NCI-H1930 (cell line): ENCODE results near the gene RELT.
"Not testable (repeated sequence)": the region's sequence is repeated elsewhere in the genome, so short reads cannot be mapped to it uniquely, and the experiment has no call there.

Experiments
- DNase-seq, 2 experiments: peaks; one replicate each; lab custom pipeline; 2025; lab: John Stamatoyannopoulos, UW

RELT gene

DNA sequence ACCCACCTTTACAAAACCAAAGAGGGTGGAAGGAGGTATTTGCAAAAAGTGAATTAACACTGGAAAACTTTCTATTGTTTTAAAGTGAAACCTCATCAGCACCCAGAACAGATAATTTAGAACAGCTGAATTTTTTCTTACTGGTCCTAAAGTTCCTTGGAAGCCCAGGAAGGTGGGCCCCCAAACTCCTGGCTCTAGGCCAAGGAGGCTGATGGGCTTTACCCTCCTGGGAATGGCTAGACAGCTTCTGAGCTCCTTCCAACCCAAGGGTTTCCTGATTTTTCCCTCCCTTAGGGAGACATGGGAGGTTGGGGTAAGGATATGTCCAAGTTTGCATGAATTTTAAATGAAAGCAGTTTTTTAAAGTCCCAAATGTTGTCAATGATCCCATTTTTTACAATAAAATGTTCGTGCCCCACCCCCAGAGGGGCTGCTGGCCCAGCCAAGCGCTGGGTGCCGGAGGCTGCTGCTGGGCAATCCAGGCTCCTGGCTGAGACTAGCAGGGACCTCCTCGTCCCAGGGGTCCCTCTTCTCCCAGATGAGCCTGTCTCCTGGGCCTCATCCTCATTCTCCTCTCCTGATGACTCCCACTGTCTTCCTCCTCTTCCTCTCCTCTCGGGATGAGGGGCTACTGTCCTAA, 28.4 kb downstream of the RELT start:
- no peak for DNase-seq

- no peak for DNase-seq
These were observed 28.9 kb downstream of the RELT start for GRCh38 chr11:73405146-73405510.

GRCh38 chr11:73406131-73406530, 29.9 kb downstream of the RELT start:
- no peak for DNase-seq

DNA sequence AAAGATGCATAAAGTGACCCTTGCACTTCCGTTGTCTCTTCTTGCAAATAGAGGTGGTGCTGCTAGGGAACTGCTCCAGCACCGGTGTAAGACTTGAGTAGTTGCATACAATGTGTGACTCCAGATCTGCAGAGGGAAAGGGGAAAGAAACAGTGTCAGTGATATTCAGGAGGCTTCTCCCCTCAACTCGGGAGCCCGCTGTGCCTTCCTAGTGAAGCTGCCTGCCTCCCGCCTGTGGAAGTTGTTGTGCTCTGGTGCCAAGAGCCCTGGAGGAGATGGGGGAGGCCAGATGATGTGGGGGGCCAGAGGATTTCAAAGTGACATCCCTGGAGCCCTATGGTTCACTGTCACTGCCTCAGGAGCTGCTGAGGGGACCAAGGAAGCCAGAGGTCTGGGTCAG, 30.4 kb downstream of the RELT start:
- DNase-seq: no peak

DNA sequence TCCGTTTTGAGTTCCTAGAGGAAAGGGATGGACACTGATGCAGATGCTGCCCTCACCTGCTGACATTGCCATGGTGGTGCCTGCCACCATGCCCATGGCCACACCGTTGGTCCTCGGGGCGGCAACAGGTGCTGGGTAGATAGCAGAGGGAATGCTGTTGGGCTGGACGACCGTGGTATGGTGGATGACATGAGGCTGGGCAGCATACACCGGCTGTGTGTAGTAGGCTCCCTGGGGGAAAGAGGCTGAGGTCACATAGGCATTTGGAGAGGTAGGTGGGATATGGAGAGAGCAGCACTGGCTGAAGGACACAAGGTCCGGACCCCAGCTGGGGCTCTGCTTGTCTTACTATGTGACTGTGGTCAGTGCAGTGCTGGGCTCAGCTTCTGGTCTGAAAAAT, 33.2 kb downstream of the RELT start:
- DNase-seq: no peak

DNA sequence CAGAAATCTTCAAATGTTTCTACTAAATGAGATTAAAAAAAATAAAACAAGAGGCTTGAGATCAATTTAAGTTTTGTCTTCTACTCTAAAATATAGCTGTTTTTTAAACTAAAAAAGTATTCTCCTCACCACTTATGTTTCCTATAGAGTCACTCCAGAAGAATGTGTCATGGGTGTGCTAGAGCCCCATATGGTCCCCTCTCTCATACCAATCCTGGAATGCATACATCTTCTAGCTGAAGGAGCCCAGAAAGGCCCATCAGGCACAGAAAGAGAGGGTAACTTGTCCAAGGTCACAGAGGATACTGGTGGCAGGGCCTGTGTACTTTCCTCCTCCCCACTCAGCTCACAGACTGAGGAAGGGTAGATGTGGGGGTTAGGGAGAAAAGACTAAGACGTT, 34.4 kb downstream of the RELT start:
- DNase-seq: no peak

DNA sequence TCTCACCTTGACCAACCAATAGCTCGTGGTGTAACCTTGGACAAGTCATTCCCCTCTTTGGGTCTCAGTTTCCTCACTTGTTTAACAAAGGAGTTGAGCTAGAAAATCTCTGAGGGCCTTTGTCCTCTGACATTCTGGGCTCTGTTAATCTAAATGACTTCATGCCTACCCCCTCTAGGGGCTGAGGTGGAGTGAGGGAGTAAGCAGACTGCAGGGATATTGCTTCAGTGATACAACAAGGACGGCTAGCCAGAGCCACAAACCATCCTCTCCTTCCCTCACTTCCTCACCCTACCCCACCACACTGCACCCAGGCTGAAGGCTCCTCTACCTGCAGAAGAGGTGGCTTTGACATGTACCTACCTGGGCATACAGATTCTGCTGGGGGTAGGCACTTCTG, 34.8 kb downstream of the RELT start:
- no peak for DNase-seq

- no peak for DNase-seq
These were observed 36.1 kb downstream of the RELT start for GRCh38 chr11:73412308-73412707.

DNA sequence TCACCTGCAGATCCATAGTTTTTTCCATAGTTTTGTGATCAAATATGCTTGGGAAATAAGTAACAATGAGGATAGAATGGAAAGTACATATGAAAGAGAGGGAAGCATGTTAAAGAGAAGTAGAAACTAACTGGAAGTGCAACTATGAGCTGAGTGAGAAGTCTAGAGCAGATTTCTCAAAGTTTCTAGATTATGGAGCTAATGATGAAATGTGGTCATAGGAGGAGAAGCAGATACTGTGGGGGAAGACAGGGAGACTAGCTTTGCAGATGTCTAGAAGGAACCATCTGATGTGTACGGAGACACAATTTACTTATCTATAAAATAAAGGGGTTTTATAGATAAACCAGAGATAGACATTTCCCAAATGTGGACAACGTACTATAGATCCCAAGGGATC, 37.1 kb downstream of the RELT start:
- no peak for DNase-seq

- DNase-seq: no peak
These were observed 38.9 kb downstream of the RELT start for GRCh38 chr11:73414977-73415651.

GRCh38 chr11:73415854-73416615, 39.8 kb downstream of the RELT start:
- DNase-seq: no peak

DNA sequence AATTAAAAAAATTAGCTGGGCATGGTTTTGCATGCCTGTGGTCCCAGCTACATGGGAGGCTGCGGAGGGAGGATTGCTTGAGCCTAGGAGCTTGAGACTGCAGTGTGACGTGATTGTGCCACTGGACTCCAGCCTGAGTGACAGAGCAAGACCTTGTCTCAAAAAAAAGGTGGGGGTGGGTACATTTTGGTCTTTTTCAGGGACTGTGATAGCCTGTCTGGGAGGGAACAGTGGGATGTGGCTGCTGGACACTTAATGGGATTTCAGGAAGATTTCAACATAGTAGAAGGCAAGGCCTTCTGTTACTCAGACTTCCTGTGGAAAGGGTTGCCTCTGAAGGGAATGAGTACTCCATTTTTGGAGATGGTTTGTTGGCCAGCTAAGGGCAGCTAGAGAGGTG, 40.6 kb downstream of the RELT start:
- no peak for DNase-seq

GRCh38 chr11:73420136-73420535, 43.9 kb downstream of the RELT start:
- DNase-seq: no peak

DNA sequence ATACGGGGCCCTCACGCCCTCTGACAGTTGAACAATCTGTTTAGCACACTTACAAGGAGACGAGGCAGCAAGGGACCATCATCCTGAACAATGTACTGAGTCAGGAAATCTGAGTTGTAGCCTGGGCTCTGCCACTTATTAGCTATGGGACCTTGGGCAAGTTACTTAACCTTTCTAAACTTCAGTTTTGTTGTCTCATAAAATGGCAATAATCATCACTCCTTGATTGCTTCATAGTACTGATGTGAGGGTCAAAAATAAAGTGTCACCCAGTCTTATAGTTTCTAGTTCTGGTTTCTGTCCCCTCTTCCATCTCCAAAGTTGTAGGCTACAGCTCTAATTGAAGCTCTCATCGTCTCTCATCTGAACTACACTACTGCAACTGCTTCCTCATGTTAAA, 46.7 kb downstream of the RELT start:
- no peak for DNase-seq

DNA sequence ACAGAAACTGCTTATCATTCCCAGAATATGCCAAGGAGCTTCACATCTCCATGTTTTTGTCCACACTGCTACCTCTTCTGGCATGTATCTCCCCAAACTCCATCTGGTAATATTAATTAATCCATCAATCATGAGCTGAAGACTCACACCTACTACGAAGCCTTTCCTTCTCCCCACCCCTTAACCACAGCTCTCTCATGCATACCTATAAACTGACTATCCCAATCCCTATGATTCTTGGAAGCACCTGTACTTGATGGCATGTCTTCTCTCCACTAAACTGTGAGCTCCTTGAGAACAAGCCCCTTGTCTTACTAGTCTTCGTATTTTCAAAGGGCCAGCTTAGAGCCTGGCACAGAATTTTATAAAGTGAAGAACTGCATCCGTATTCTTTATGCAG, 47.3 kb downstream of the RELT start:
- DNase-seq: no peak

DNA sequence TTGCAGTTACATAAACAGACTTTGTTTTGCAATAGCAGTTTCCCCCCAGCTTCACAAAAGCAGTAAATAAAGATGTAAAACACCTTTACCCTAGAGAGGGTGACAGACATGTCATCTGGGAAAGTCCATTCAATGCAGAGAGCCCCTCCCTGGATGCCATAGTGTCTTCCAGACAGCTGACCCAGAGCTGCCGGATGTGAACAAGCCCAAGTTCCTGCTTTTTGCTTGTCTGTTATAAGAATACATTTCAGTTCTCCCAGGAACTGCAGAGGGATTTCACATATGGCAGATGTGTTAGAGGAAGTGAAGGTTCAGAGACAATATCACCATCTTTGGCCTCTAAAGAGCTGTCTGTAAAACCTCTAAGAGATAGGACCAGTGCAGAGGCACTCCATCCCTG, 48.9 kb downstream of the RELT start:
- no peak for DNase-seq

DNA sequence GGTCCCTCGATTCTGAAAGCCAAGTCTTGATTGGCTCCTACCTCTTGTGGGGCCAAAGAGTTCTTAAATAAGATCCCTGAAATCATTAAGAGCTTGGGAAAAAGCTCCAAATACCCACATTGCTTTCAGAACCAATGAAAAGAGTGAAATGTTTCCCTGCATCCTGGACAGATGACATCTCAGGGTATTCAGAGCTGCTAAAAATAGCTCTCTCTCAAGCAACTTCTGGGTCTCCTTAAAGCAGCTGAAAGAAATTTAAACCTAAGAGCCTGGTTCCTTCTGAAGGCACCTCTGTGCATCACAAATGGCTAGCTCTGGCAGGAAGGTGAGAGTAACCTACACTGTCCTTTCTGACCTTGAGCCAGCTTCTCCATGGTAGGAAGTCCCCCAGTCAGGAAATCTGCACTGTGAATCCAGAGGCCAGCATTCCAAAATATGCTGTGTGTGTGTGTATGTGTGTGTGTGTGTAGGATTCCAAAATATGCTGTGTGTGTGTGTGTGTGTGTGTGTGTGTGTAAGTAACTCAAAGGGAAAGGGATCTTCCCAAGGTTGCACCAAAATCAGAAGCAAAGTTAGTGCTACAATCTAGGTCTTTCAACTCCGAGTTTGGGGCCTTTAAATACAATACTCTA, 50.1 kb downstream of the RELT start:
- DNase-seq: no peak

- DNase-seq: no peak
These were observed 52.0 kb downstream of the RELT start for GRCh38 chr11:73428227-73428626.

DNA sequence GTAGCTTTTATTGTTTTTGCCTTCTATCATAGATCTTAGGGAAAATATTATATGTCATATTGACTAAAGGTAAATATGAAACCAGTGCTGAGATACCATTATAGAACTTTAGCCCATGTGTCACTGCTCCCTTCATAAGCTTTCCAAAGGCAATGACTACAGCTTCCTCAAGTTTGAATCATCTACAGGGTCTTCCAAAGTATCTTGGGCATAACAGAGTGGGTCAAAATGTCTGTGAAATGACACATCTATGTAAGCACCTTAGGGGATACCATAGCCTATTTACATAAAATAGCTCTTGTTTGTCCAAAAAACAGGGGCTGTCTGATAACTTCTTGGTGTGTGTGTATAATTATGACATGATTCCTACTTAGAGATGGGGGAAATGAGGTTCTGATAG, 52.5 kb downstream of the RELT start:
- no peak for DNase-seq

- DNase-seq: no peak
These were observed 53.0 kb downstream of the RELT start for GRCh38 chr11:73429121-73429750.

DNA sequence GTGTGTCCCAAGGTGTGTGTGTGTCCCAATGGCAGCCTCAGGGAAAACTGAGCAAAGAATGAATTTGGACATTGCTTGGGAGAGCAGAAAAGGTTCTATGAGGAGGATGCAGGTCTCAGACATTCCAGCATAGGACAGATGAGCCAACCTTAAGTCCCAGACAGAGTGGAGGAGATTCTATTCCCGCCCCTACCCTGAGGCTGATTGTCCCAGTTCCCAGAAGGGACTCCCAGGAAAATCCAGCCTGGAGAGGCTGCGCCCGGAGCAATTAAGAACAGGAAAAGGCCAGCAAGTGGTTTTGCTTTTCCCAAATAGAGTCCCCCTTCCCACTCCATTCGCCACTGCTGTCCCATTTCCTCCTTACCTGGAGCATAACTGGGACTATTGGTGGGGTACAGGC, 54.1 kb downstream of the RELT start:
- no peak for DNase-seq

GRCh38 chr11:73431396-73431795, 55.2 kb downstream of the RELT start:
- no peak for DNase-seq

DNA sequence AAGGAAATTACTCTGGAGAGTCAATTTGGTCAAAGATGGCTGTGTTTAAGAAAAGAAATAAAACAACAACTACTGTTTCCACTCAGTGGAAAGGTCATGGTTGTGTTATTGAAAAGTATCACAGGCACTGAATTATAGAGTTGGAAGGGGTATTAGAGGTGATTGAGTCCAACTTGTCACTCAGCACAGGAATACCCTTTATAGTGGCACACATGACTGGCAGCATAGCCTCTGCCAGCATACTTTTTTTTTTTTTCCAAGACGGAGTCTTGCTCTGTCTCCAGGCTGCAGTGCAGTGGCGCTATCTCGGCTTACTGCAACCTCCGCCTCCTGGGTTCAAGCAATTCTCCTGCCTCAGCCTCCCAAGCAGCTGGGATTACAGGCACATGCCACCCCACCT, 60.7 kb downstream of the RELT start:
- DNase-seq: not testable (repeated sequence)
